GM12864 (cell line): ENCODE results near the gene KTN1.

Source experiments
- DNase-seq: peaks from one replicate; pipeline ENCODE4 v3.0.0-alpha.2; 2011; ENCODE audit warnings: low read depth
- H3K4me3 ChIP-seq: 2 replicates; pipeline ENCODE4 v1.5.1; 2011; ENCODE audit warnings: mild to moderate bottlenecking, low read depth, low read length, control low read depth
- TF ChIP-seq, protein P1 (sequence below): IDR thresholded peaks from 2 replicates; pipeline ENCODE4 v1.5.1; 2011; ENCODE audit warnings: low read depth, mild to moderate bottlenecking, moderate library complexity, low read length, control low read depth, inconsistent platforms; ENCODE audit errors: missing control alignments

Gene KTN1

GRCh38 chr14:55605793-55606192 lies 25.8 kb downstream of the KTN1 start:
- DNase-seq, result no peak

GRCh38 chr14:55607386-55607785 lies 27.4 kb downstream of the KTN1 start:
- no peak for DNase-seq
- H3K4me3 ChIP-seq, result no peak overlapping the region
- TF ChIP-seq, protein P1, sequence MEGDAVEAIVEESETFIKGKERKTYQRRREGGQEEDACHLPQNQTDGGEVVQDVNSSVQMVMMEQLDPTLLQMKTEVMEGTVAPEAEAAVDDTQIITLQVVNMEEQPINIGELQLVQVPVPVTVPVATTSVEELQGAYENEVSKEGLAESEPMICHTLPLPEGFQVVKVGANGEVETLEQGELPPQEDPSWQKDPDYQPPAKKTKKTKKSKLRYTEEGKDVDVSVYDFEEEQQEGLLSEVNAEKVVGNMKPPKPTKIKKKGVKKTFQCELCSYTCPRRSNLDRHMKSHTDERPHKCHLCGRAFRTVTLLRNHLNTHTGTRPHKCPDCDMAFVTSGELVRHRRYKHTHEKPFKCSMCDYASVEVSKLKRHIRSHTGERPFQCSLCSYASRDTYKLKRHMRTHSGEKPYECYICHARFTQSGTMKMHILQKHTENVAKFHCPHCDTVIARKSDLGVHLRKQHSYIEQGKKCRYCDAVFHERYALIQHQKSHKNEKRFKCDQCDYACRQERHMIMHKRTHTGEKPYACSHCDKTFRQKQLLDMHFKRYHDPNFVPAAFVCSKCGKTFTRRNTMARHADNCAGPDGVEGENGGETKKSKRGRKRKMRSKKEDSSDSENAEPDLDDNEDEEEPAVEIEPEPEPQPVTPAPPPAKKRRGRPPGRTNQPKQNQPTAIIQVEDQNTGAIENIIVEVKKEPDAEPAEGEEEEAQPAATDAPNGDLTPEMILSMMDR, result no peak

More at GRCh38 chr14:55605793-55606192, 25.8 kb downstream of the KTN1 start:
- H3K4me3 ChIP-seq, result no peak overlapping the region
- TF ChIP-seq, protein P1, result no peak

DNA sequence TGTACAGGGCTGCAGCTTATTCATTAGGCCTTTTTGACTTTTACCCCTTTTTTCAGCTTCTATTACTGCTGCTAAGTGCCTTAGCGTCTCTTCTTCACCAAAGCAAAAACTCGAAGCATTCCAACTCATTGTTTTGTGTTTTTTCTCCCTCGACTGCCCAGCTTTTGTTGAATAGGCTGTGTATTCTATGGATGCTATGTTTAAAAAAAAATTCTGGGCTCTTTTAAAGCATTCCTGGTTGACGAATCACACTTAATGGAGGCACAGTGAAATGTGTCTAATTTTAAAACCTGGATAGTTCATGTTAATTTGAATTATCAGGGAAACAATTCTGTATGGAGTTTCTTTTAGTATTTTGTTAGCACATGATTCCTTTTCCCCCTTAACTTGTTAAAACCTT lies 29.7 kb downstream of the KTN1 start:
- no peak overlapping the region for H3K4me3 ChIP-seq
- no peak for DNase-seq
- TF ChIP-seq, protein P1, result no peak

GRCh38 chr14:55610713-55611370 lies 30.8 kb downstream of the KTN1 start:
- DNase-seq, result no peak

GRCh38 chr14:55611859-55612258 lies 31.9 kb downstream of the KTN1 start:
- DNase-seq, result no peak
- TF ChIP-seq, protein P1, result no peak
- H3K4me3 ChIP-seq, result no peak overlapping the region

More at GRCh38 chr14:55610713-55611370, 30.8 kb downstream of the KTN1 start:
- no peak overlapping the region for H3K4me3 ChIP-seq
- TF ChIP-seq, protein P1, result no peak

GRCh38 chr14:55614304-55614703 lies 34.3 kb downstream of the KTN1 start:
- DNase-seq, result no peak
- TF ChIP-seq, protein P1, result no peak
- H3K4me3 ChIP-seq, result no peak overlapping the region

DNA sequence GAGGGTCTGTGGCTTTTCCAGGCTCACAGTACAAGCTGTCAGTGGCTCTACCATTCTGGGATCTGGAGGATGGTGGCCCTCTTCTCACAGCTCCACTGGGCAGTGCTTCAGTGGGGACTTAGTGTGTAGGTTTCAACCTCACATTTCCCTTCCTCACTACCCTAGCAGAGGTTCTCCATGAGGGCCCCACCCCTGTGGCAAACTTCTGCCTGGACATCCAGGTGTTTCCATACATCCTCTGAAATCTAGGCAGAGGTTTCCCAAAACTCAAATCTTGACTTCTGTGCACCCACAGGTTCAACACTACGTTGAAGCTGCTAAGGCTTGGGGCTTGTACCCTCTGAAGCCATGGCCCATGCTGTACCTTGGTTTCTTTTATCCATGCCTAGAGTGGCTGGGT lies 40.3 kb downstream of the KTN1 start:
- DNase-seq, result no peak
- TF ChIP-seq, protein P1, result no peak

More for the DNA sequence above, 40.3 kb downstream of the KTN1 start:
- H3K4me3 ChIP-seq, result no peak overlapping the region
